GM18526 (cell line): ENCODE results near the gene MYO1E.

ENCODE experiments used
- POLR2A ChIP-seq: IDR thresholded peaks from 3 replicates; pipeline ENCODE4 v1.6.1; 2011; ENCODE audit not compliant: insufficient read length; ENCODE audit errors: extremely low read depth

MYO1E gene

GRCh38 chr15:59294574-59295260 lies 78.0 kb downstream of the MYO1E start:
- TF ChIP-seq POLR2A, result no peak

GRCh38 chr15:59292442-59293151 lies 80.1 kb downstream of the MYO1E start:
- TF ChIP-seq POLR2A, result no peak

DNA sequence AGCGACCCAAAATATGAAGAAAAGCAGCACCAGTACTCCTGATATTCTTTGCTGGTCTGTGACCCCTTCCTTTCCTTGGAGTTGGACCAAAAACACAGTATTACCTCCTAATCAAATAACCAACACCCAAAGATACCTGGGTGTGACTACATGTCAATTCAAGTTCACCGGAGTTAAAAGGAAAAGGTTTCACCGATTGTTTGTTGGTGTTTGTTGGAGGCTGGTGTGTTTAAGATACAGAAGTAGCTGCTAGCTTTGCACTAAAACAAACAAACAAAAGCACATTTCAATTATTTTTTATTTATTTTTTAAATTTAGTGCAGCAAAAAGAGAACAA lies 81.5 kb downstream of the MYO1E start:
- no peak for TF ChIP-seq POLR2A

DNA sequence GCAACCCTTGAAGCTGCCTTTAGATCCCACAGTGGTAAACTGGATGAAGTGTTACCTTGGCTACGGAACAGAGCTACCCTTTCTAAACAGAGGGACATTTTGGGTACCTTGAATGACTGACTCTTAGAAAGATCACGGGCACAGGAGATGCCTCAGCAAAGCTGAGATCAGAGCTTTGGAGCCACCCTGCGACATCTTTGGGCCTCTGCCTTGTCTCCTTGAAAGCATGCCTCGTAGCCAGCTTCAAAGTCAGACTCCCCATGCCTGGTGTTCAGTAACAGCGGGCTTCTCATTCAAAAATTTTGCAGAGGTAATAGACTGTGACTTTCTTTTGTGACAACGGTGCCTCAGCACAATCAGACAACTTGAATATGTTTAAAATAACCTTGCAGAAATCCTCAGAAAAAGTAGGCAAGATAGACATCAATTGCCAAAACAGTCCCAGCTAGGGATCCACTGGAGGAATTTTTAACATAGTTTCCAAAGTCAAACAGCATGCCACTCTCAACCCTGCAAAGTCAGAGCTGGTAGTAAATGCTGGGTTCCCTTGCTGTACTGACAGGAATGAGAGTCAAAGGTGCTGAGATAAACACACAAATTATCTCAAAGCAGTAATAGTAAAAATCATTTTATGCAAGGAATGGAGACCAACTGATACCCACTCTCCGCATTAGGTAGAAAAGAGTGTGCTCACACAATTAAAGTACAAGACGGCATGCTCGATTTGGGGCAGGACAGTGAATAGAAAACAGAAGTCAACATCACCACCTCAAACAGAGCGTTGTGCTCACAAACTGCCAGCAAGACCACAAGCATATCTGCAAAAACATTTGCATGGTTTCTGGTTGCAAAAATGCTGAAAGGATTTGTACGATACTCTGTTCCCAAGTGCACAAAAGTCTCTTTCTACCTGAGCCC lies 82.1 kb downstream of the MYO1E start:
- no peak for TF ChIP-seq POLR2A

DNA sequence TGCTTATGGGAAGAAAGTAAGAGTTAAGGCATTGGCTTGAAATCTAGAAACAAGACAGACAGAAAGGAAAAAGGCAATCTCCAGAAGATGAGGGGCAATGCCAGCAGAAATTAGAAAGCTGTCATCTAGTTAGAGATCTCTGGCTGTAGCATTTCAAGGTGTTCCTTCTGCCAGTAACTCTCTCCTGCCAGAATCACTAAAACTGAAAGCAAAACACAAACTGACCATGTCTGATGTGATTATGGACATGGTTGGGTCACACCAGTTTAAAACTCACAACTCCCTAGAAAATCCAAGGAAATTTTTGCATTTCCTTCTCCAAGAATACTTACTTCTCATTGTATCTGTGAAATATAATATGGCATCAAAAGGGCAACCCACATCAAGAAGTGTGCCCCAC lies 83.1 kb downstream of the MYO1E start:
- no peak for TF ChIP-seq POLR2A

DNA sequence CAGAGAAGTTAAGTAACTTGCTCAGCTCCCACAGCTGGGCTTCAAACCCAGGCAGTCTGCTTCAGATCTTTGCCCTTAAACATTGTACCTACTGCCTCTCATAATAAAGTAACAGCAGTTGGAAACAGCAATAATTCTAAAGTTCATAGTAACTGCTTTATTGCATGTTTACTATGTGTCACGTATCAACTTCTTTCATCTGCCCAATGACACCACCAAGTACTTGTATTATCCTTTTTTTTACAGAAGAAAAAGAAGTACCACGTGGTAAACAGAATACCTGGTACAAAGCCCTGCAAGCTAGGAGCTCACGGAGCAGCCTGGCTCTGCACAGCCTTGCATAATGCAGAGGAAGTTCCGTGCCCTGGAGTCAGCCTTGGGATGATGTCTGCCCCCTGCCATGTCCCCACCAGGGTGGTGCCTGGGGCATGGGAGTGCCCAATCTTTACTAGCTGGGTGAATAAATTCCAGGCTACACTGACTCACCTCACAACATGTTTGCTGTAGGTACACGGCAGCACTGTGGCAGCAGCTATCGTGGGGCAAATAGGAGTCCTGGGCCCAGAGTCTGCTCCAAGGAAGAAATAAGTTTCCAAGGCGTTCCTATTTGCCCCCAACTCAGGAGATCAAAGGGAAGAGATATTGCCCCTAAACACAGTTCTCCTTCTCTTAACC lies 88.8 kb downstream of the MYO1E start:
- no peak for TF ChIP-seq POLR2A

DNA sequence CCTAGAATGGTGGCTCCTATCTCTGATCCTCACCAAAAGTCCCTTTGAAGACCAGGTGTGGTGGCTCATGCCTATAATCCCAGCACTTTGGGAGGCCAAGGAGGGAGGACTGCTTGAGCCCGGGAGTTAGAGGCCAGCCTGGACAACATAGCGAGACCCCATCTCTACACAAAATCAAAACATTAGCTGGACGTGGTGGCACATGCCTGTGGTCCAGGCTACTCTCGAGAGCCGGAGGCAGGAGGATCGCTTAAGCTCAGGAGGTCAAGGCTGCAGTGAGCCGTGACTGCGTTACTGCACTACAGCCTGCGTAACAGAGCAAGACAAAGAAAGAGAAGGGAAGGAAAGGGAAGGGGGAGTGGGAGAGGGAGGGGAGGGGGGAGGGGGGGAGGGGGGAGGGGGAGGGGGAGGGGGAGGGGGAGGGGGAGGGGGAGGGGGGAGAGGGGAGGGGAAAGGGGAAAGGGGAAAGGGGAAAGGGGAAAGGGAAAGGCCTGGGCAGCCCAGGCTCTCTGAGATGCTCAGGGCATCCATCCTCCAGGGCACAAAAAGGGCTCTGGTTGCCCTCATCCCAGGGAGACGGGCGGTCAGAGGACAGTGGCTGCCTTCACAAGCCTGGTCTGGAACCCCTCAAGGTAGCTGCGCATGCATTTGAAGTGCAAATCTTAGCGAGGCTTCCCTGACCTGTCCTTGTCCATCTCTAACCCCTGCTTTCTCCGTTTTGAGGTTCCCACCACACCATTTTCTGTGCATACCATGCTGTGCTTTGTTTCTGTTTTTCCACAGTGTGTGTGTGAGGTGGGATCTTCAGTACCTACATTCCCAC lies 89.9 kb downstream of the MYO1E start:
- no peak for TF ChIP-seq POLR2A

DNA sequence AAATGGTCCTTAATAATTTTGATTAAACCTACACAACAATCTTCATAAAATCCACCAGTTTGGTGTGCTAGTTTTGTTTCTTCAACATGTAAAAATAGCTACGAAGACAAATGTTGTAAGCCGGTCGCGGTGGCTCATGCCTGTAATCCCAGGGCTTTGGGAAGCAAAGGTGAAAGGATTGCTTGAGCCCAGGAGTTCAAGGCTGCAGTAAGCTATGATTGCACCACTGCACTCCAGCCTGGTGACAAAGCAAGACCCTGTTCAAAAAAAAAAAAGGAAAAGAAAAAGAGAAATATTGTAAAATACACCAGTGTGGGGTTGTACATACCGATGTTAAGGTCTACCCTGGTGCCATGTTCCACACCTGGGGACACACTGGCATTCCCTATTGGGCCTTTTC lies 91.0 kb downstream of the MYO1E start:
- no peak for TF ChIP-seq POLR2A

DNA sequence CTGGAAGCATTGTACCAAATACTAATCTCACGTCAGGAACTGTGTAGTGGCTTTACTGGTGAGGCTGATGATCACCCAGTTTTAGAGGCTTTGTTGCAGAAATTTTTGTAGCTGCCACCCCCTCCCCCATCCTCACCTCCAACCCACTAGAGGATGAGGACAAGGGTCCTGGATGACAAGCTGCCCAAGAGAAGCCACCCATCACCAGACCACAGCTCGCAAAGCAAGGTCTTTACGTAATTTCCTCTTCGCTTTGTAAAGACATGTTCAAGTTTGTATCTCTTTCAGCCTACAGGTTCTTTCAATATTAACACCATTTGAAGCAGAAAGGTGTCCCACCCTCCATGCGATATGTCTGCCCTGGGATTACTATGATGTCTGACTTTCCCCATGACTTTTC lies 91.8 kb downstream of the MYO1E start:
- no peak for TF ChIP-seq POLR2A

DNA sequence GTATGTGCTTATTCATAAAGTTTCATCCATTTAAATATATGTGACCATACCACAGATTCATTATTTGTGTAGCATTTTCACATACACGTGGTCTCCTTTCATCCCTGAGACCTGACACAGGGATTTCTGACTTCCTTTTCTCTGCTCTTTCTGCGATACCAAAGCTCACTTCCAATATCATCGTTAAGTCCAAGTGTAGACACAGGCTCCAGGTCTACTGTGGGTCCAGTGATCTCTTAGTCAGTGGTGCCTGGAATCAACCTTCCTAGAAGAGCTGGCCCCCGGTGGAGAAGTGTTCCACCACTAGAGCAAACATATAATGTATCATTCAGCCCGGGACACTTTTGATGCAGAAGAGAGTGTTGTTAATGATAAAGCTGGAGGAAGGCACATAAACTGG lies 93.6 kb downstream of the MYO1E start:
- TF ChIP-seq POLR2A, result no peak

DNA sequence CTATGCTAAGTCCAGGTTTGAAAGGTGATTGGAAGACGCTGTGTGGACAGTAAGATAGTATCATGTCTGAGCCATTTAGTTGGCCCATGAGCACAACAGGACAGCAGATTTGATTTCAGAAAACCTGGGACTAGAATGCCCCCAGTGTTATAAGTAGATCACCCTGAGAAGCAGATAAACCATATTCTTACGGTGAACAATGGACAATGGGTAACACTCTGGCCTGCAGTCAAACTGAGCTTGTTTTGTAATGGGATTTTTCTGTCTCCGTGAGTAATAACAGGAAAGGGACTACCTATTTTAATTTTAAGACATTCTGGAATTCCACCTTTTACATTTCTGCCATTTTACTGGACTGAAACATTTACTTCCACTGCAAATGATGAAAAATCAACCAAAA lies 94.6 kb downstream of the MYO1E start:
- no peak for TF ChIP-seq POLR2A

- no peak for TF ChIP-seq POLR2A
Observed at GRCh38 chr15:59276225-59277178, 96.2 kb downstream of the MYO1E start.
